Muscle of back (tissue), 13 donors: Measurements from ENCODE around the gene MYO7A. TPM values are rescaled to one million over a fixed set of nuclear protein-coding genes. Genes with fewer than 3 reads are reported as not detected.

Experiments used
- DNase-seq, 3 donors: peaks; one replicate each; pipeline versions ENCODE4 v3.0.0 to v3.0.0-alpha.2; 2013
- long read RNA-seq, 9 donors: transcript quantifications; one replicate each; lab custom pipeline, GENCODE V29; 2026
- polyA plus RNA-seq, 10 donors: library from polyadenylated mRNA; unstranded; fragments of 120-200 nt; gene quantifications; one replicate each; pipeline ENCODE4 v1.2.1, GENCODE V29; 2013; ENCODE audit not compliant: insufficient read length in 10 of 10

MYO7A gene
- 1 to 10 TPM; 2.1 to 5.7 (median 3.5) TPM for polyA plus RNA-seq
- long read RNA-seq, donor 1: 0 reads
- long read RNA-seq, donor 2: 0 reads
- long read RNA-seq, donor 3: 0 reads
- long read RNA-seq, donor 4: 0 reads
- long read RNA-seq, donor 5: 0 reads
- long read RNA-seq, donor 6: 0 reads
- long read RNA-seq, donor 7: 0 reads
- long read RNA-seq, donor 8: 0 reads
- long read RNA-seq, donor 9: 0 reads

- peak; percentile 49 to 73 (median 59) for DNase-seq
Measured at GRCh38 chr11:77127920-77128691, at the start of gene MYO7A. MYO7A (plus strand) TSS chr11:77128246; CDS start chr11:77130635, 2,389 bp downstream.

DNA sequence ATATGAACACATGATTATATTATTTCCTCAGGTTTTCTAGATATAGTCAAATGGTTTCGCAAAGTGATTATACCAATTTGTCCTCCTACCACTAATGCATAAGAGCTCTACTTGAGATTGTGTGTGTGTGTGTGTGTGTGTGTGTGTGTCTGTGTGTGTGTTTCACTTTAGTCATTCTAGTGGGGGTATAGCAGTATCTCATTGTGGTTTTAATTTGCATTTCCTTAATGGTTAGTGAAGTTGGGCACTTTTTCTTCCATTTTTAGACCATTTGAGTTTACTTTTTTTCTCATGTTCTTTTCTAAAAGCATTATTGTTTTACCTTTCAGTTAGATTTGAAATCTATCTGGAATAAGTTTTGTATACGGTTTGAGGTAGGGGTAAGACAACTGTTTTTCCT, 48.4 kb upstream of the MYO7A start:
- DNase-seq: no peak

- no peak for DNase-seq
Measured at GRCh38 chr11:77080643-77081210, 47.3 kb upstream of the MYO7A start.

- DNase-seq: no peak
Measured at GRCh38 chr11:77081381-77081851, 46.6 kb upstream of the MYO7A start.

GRCh38 chr11:77081976-77082836, 45.8 kb upstream of the MYO7A start:
- no peak for DNase-seq

- peak in 2 of 3 donors; percentile 32 to 70 for DNase-seq
Measured at GRCh38 chr11:77082838-77083565, 45.0 kb upstream of the MYO7A start.

- DNase-seq: no peak
Measured at GRCh38 chr11:77083566-77084245, 44.3 kb upstream of the MYO7A start.

DNA sequence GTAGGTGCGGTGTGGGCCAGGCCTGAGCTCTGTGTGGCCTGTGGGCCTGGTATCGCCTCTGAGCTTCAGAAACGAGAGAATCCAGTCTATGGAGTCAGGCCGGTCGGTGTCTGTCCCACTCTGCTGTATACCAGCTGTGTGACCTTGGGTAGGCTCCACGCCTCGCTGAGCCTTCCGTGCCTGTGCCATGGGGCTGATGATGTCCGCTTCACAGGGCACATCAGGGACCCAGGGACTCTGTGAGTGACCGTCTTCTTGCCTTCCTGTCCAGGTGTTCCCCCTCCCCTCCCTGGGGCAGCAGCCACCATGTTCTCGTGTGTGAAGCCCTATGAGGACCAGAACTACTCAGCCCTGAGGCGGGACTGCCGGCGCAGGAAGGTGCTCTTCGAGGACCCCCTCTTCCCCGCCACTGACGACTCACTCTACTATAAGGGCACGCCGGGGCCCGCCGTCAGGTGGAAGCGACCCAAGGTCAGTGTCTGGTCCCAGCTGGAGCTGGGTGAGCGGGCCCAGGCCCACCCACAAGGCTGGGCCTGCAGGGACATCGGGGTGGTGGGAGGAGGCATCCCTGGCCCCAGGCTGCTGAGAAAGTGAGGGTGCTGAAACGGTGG, 43.4 kb upstream of the MYO7A start:
- DNase-seq: no peak

GRCh38 chr11:77085652-77086051, 42.4 kb upstream of the MYO7A start:
- no peak for DNase-seq

DNA sequence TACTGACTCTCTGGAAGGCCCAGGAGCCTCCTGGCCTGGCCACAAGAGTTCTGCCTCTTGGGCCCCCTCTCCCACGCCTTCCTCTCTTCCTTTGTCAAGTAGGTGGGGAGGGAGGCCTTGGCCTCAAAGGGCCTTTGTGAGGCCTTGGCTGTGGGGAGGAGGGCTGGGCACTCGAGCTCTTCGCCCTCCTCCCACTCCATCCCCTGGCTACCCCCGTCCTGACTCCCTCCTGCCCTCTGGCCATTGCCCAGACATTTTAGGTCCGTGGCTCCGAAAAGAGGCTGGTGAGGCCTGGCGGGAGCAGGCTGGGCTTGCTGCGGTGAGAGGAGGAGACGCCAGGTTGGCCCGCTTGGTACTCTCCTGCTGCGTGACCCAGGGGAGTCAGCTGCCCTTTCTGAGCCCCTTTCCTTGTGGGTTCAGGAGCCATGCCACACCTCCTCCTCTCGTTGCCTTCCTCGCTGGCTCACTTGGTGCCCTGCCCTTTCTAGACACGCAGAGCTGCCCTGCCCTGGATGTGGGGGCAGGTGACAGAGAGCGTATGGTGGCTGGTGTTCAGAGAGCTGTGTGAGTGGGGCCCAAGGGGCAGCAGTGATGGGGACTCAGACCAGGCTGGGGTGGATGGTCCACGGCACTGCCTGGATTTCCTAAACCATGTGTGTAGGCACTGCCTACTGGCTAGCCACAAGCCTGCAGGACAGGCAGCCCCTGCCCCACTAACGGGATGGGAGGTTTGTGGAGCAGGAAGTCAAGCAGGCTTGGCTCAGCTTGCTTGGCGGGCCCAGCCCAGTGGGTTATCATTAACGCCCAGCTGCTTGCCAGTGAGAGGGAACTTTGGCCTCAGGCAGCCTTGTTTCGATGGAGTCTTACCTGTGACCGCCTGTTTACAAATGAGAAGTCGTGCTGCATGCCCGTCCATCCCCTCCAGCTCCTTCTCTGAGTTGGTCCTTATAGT, 41.2 kb upstream of the MYO7A start:
- DNase-seq: no peak

DNA sequence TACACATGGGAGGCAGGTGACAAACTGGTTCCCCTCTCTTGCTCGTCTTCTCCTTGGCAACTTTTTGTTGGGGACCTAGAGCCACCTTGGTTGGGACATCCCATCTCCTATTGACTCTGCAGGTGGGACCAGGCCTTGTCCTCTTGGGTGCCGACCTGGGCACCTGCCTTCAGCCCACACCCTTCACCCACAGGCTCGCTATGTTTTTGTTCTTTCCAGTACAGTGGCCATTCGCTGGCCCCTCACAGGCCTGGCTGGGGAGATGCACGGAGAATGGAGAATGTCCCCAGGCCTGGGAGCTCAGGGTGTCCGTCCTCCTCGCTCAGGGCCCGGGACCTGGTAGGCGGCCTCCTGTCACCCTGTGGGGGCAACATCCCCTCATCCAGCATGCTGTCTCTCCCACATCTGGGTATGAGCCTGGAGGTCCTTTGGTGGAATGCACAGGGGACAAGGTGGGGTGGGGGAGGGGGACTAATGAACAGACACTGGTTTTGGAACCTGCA, 40.3 kb upstream of the MYO7A start:
- DNase-seq: no peak

DNA sequence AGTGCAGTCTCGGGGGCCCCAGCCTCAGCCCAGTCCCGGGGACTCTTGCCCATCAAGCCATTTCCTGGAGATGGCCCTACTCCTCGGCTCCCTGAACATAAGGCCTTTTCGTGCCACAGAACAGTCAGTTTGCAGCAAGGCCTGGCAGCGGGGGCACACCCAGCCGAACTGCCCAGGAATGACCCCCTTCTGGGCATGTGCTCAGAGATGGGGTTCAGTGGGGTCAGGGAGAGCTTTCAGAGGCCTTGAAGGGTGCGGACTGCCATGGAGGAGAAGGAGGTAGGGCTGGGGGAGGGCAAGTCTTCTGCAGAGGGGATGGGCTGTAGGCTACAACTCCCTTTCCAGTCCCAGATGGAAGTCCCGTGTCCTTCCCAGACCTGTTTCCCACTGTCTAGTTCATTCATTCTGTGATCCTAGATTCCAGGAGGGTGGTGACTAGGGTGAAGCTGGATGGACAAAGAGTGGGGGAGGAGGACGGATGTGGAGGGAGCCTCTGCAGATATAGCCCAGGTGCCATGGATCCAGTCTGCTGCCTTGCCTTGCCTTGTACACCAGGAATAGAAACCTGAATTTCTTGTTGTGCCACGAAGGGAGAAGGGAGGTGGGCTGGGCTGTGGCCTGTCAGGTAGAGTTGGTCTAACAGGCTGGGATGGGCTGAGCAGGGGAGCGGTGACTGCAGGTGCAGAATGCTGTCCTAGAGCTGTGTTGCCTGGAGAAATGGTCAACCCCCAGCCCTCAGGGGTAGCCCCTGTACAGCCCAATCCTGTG, 39.6 kb upstream of the MYO7A start:
- DNase-seq: no peak

GRCh38 chr11:77089004-77089545, 39.0 kb upstream of the MYO7A start:
- no peak for DNase-seq

GRCh38 chr11:77090046-77090372, 38.0 kb upstream of the MYO7A start:
- no peak for DNase-seq

- DNase-seq: no peak
Measured at GRCh38 chr11:77090373-77091111, 37.5 kb upstream of the MYO7A start.

- DNase-seq: peak; percentile 45 to 79 (median 69)
Measured at GRCh38 chr11:77091146-77091940, 36.7 kb upstream of the MYO7A start.
